ENCODE data around the gene SPATA9. TPM values are rescaled to one million over a fixed set of nuclear protein-coding genes. Genes with fewer than 3 reads are reported as not detected.
A peak's percentile ranks its signal among the peaks of the same experiment; 100 is the strongest.

Gene SPATA9
- total and polyA plus RNA-seq, 4 donors: 0.28 to 0.49 TPM; not detected in 2

DNA sequence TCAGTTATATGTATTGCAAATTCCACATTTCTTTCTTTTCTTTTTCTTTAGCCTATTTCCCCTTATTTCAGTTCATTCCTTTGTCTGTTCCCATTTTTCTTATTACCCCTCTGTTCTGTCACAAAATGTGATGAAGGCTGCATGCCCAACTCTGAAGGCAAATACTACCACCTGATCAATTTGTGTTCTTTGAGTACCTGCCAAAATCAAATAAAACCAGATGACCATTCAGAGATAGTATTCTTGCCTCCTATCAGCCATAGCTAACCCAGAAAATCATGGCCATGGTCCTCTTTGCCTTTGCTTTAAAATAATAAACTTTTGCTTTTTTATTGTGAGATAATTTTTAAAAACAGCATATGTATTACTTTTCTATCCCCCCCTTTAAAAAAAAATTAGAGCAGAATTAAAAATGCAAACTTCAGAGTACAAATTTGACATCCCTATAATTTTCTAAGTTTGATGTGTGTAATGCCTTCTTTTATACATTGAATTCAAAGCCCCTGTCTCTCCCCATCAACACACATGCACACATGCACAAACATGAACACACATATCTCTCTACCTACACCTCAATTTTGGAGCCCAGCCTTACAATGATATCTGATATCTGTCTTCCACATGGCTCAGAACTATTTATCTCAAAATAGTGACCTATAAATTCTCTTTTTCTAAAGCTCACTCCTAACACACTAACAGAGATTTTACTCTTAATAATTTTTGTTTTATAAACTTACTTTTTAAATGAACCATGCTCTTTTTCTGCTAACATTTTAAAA is 32.8 kb downstream of the SPATA9 start (continued):
- TF ChIP-seq, protein P1, sequence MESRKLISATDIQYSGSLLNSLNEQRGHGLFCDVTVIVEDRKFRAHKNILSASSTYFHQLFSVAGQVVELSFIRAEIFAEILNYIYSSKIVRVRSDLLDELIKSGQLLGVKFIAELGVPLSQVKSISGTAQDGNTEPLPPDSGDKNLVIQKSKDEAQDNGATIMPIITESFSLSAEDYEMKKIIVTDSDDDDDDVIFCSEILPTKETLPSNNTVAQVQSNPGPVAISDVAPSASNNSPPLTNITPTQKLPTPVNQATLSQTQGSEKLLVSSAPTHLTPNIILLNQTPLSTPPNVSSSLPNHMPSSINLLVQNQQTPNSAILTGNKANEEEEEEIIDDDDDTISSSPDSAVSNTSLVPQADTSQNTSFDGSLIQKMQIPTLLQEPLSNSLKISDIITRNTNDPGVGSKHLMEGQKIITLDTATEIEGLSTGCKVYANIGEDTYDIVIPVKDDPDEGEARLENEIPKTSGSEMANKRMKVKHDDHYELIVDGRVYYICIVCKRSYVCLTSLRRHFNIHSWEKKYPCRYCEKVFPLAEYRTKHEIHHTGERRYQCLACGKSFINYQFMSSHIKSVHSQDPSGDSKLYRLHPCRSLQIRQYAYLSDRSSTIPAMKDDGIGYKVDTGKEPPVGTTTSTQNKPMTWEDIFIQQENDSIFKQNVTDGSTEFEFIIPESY (IDR thresholded peaks at IDR 0.05): no peak
- TF ChIP-seq RAD21 (IDR thresholded peaks at IDR 0.05) (peak in 1 of 2 donors; percentile 39), RXRA (IDR thresholded peaks at IDR 0.05) (no peak)

DNA sequence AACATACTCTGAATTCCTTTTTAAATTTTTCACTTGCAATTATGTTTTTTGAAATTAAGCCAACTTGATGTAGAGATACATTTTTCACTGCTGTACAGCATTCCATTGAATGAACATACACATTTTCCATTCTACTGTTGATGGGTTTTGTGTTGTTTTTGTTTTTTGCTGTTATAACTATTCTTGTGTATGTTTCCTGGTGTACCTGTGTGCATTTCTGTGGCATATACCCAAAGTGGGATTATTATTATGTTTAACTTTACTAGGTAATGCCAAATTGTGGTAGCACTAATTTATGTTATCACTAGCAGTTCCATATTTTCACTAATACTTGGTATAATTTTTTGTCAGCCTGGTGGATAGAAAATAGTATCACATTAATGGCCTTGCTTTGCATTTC is 33.5 kb downstream of the SPATA9 start:
- peak overlapping the region in 1 of 2 donors; percentile 6 for H3K9ac ChIP-seq (ENCODE audit: low read depth in 1 of 2, low read length in 2 of 2)
- no peaks in the 10 kb centered on the region for H3K36me3 ChIP-seq (ENCODE audit: control insufficient read depth in 4 of 4, insufficient read depth in 3 of 4, low read depth in 1 of 4, low read length in 3 of 4)
- H3K27ac ChIP-seq (ENCODE audit: low read depth in 1 of 2, low read length in 2 of 2): peak overlapping the region in 1 of 2 donors; percentile 51
- no peak for TF ChIP-seq HNF4G (IDR thresholded peaks at IDR 0.05)
- TF ChIP-seq, protein P2, sequence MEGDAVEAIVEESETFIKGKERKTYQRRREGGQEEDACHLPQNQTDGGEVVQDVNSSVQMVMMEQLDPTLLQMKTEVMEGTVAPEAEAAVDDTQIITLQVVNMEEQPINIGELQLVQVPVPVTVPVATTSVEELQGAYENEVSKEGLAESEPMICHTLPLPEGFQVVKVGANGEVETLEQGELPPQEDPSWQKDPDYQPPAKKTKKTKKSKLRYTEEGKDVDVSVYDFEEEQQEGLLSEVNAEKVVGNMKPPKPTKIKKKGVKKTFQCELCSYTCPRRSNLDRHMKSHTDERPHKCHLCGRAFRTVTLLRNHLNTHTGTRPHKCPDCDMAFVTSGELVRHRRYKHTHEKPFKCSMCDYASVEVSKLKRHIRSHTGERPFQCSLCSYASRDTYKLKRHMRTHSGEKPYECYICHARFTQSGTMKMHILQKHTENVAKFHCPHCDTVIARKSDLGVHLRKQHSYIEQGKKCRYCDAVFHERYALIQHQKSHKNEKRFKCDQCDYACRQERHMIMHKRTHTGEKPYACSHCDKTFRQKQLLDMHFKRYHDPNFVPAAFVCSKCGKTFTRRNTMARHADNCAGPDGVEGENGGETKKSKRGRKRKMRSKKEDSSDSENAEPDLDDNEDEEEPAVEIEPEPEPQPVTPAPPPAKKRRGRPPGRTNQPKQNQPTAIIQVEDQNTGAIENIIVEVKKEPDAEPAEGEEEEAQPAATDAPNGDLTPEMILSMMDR (IDR thresholded peaks at IDR 0.05; ENCODE audit: low read depth, low read length, missing input control): no peak
- TF ChIP-seq, protein P1 (IDR thresholded peaks at IDR 0.05): no peak
- no peak for TF ChIP-seq YY1 (IDR thresholded peaks at IDR 0.05)
- TF ChIP-seq, protein P3, sequence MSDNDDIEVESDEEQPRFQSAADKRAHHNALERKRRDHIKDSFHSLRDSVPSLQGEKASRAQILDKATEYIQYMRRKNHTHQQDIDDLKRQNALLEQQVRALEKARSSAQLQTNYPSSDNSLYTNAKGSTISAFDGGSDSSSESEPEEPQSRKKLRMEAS (IDR thresholded peaks at IDR 0.05): no peak
- TF ChIP-seq EGR1 (IDR thresholded peaks at IDR 0.05; ENCODE audit: low read depth in 2 of 2): no peak
- no peak for TF ChIP-seq HNF4A (conservative IDR thresholded peaks at IDR 0.05)
- TF ChIP-seq TAF1 (conservative IDR thresholded peaks at IDR 0.05): no peak
- no peak for TF ChIP-seq FOXA2 (IDR thresholded peaks at IDR 0.05)
- TF ChIP-seq RAD21 (IDR thresholded peaks at IDR 0.05): no peak
- TF ChIP-seq, protein P4, sequence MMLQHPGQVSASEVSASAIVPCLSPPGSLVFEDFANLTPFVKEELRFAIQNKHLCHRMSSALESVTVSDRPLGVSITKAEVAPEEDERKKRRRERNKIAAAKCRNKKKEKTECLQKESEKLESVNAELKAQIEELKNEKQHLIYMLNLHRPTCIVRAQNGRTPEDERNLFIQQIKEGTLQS (IDR thresholded peaks at IDR 0.05): no peak
- TF ChIP-seq, protein P5, sequence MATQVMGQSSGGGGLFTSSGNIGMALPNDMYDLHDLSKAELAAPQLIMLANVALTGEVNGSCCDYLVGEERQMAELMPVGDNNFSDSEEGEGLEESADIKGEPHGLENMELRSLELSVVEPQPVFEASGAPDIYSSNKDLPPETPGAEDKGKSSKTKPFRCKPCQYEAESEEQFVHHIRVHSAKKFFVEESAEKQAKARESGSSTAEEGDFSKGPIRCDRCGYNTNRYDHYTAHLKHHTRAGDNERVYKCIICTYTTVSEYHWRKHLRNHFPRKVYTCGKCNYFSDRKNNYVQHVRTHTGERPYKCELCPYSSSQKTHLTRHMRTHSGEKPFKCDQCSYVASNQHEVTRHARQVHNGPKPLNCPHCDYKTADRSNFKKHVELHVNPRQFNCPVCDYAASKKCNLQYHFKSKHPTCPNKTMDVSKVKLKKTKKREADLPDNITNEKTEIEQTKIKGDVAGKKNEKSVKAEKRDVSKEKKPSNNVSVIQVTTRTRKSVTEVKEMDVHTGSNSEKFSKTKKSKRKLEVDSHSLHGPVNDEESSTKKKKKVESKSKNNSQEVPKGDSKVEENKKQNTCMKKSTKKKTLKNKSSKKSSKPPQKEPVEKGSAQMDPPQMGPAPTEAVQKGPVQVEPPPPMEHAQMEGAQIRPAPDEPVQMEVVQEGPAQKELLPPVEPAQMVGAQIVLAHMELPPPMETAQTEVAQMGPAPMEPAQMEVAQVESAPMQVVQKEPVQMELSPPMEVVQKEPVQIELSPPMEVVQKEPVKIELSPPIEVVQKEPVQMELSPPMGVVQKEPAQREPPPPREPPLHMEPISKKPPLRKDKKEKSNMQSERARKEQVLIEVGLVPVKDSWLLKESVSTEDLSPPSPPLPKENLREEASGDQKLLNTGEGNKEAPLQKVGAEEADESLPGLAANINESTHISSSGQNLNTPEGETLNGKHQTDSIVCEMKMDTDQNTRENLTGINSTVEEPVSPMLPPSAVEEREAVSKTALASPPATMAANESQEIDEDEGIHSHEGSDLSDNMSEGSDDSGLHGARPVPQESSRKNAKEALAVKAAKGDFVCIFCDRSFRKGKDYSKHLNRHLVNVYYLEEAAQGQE (IDR thresholded peaks at IDR 0.05): no peak
- no peak for TF ChIP-seq RXRA (IDR thresholded peaks at IDR 0.05)
- TF ChIP-seq SP1 (IDR thresholded peaks at IDR 0.05): no peak
- TF ChIP-seq JUND (IDR thresholded peaks at IDR 0.05): no peak
- H3K4me1 ChIP-seq (ENCODE audit: control insufficient read depth in 4 of 4, insufficient read depth in 4 of 4, low read length in 3 of 4): peaks cover 3 to 22% (median 14%) of the 10 kb centered on the region in 4 donors
- no peaks in the 10 kb centered on the region for H3K27me3 ChIP-seq (ENCODE audit: control insufficient read depth in 4 of 4, insufficient read depth in 4 of 4, low read length in 3 of 4)
- H3K9me3 ChIP-seq (ENCODE audit: control insufficient read depth in 4 of 4, low read length in 3 of 4): no peaks in the 10 kb centered on the region
- no peak overlapping the region for H3K4me3 ChIP-seq (ENCODE audit: low read depth in 1 of 3, low read length in 3 of 3)
- DNase-seq (ENCODE audit: low spot score): no peak

Measured in liver (tissue), 9 donors.